HG03575 (cell line): ENCODE results near the gene C6orf47.
"Not testable (repeated sequence)": the region's sequence is repeated elsewhere in the genome, so short reads cannot be mapped to it uniquely, and the experiment has no call there.

ENCODE experiments used
- ATAC-seq: cut with Tn5 transposase; IDR thresholded peaks from one replicate; pipeline ENCODE4 v1.9.1; 2021; ENCODE audit not compliant: unreplicated experiment, insufficient number of reproducible peaks, low FRiP score; ENCODE audit errors: extremely low read depth

The C6orf47 gene, protein sequence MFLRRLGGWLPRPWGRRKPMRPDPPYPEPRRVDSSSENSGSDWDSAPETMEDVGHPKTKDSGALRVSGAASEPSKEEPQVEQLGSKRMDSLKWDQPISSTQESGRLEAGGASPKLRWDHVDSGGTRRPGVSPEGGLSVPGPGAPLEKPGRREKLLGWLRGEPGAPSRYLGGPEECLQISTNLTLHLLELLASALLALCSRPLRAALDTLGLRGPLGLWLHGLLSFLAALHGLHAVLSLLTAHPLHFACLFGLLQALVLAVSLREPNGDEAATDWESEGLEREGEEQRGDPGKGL

DNA sequence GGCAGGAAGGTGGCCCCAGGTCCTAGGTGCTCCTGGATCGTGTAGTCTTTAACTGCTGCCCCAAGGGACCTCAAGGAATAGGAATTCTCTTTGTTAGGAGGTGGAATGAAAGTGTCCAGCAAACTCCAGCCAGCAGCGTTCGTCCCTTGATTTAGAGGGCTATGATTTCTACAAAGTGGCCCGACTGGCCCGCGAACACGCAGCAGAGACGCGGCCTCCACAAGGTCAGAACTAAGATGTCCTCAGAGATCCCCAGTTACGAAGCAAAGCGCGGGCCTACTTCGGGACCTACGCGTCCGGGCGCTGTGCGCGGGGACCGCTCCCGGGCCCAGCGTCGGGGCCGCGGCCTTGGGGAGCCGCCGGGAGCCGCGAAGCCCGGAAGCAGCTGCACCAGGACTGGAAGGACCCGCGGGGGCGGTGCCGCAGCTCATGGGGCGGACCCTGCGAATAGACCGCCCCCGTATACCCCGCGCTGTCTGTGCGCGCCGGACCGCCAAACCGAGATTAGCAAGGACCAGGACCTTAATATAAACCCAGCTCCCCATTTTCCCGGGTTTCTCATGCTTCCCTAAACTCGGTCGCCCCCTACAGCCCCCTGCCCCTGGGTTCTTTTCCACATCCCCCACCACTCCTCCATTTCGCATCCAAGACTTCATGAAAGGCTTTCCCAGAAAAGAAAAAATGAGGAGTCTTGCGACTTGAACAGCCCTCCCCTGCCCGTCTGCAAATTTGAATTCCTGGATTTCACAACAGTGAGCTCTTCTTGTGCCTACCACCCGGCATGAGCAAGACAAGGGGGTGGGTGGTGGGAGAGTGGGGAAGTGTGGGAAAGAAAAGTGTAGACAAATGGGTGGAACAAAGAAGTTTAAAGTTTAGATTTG lies at the start of gene C6orf47:
C6orf47 (minus strand) TSS at position 398 of the 881 bp plus-strand sequence. CDS start 831 bp downstream, outside the sequence.
- ATAC-seq = no peak

DNA sequence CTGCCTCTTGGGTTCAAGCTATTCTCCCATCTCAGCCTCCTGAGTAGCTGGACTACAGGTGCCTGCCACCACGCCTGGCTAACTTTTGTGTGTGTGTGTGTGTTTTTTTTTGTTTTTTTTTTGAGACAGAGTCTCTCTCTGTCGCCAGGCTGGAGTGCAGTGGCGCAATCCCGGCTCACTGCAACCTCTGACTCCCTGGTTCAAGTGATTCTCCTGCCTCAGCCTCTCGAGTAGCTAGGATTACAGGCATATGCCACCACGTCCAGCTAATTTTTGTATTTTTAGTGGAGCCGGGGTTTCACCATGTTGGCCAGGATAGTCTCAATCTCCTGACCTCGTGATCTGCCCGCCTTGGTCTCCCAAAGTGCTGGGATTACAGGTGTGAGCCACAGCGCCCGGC lies 48.6 kb upstream of the C6orf47 start:
- ATAC-seq = not testable (repeated sequence)

DNA sequence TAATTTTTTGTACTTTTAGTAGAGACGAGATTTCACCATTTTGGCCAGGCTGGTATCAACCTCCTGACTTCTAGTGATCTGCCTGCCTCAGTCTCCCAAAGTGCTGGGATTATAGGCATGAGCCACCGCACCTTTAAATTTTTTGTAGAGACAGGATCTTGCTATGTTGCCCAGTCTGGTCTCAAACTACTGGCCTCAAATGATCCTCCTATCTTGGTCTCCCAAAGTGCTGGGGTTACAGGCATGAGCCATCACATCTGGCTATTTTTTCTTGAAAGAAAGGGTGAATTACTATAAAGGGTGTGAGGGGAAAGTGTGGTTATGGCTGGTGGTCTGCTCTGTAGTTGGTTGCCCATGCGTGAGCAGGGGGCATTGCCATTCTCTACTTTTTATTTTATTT lies 47.6 kb upstream of the C6orf47 start:
- ATAC-seq = no peak

DNA sequence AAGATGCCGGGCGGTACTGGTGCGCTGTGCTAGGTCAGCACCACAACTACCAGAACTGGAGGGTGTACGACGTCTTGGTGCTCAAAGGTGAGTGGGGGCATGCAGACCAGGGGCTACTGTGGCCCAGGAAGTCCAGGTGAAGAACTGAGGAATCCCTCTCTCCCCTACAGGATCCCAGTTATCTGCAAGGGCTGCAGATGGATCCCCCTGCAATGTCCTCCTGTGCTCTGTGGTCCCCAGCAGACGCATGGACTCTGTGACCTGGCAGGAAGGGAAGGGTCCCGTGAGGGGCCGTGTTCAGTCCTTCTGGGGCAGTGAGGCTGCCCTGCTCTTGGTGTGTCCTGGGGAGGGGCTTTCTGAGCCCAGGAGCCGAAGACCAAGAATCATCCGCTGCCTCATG lies 47.1 kb upstream of the C6orf47 start:
- ATAC-seq = no peak

DNA sequence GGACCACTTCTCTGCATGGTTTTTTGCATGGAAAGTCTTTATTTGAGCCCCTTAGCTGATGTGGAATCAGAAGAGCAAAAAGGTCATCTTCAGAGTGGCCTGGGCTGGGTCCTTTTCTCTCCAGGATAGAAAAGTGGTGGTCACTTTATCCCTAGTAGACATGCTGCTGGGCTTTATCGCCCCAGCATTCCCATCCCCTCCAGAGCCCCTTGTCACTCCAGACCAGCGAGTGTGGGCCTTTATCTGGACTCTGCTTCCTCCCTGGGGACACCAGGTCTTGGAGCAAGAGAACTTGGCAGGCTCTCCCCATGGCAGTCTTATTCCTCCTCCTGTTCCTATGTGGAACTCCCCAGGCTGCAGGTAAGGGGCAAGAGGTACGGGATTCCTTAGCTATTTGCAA lies 46.0 kb upstream of the C6orf47 start, which contains the start of gene LY6G6F:
LY6G6F (plus strand) TSS at position 268 of the 400 bp plus-strand sequence; CDS start at position 309, 41 bp downstream.
- ATAC-seq = no peak

DNA sequence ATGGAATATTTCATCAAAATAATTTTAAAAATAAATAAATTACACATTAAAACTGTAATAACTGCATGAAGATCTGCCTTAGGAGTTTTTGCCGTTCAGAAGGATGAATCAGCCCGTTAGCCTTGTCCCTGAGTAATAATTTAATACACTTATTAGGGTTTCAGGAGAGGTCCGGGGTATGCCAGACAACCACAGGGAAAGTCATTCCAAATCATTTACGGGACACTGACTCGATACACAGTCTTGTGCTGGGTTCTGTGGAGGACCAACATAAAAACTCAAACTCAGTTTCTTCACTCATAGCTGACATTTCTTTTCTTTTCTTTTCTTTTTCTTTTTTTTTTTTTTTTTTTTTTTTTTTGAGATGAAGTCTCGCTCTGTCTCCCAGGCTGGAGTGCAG lies 45.4 kb upstream of the C6orf47 start:
- ATAC-seq = no peak

DNA sequence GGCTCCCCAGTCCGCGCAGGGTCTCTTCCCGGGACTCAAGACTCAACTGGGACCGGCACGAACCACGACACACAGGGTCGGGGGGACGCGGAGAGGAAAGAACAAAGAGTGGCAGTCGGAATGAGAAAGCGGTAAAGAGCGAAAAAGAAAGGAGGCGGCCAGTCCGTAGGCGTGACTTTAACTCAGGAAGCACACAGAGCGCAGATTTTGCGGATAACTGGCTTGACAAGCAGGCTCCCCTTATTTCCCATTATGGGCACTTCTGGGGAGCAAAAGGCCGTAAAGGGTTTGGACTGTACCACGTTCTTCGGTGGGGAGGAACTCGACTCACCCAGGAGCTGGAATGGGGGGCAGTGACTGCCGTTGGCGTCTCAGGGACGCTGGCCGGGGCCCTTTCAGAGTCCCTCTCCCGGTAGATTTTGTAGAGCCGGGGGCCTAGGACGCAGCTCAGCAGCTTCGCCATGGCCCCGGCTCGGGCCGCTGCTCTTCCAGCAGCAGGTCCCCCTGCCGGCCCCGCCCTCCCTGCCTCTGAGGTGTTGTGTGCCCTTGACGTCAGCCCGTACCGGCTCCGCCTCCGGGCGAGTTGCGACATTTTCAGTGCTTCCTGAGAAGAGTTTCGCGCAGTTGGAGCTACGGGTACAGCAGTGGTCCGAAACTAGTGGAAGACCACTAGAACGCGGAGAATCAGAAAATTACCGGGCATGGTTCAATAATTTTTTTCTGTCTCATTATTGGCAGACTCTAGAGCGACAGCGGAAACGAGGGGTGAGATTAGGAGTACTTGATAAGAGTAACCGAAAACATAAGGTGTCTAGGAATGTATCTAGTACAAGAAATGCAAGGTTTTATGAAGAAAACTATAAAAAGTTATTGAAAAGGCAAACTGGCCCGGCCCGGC lies 42.5 kb upstream of the C6orf47 start, which contains the start of gene ABHD16A:
ABHD16A (minus strand) TSS at position 506 of the 898 bp plus-strand sequence; CDS start at position 463, 43 bp downstream.
- no peak for ATAC-seq

DNA sequence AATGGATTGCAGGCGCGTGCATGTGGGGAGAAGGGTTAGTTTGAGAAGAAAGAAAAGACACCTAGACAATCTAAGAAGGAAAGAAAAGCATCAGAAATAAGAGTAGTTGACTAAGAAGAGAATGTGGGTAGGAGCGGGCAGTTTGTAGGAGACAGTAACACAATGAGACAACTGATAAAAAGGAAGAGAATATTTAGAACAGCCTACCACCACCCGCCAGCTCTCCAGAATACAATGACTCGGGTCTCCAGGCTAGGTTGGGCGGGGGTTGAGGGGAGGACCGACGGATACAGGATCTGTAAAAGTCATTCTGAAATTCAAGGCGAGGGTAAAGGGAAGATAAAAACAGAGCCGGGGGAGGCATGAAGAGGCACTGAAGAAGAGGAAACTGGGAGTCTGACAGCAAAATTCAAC lies 41.8 kb upstream of the C6orf47 start:
- no peak for ATAC-seq

DNA sequence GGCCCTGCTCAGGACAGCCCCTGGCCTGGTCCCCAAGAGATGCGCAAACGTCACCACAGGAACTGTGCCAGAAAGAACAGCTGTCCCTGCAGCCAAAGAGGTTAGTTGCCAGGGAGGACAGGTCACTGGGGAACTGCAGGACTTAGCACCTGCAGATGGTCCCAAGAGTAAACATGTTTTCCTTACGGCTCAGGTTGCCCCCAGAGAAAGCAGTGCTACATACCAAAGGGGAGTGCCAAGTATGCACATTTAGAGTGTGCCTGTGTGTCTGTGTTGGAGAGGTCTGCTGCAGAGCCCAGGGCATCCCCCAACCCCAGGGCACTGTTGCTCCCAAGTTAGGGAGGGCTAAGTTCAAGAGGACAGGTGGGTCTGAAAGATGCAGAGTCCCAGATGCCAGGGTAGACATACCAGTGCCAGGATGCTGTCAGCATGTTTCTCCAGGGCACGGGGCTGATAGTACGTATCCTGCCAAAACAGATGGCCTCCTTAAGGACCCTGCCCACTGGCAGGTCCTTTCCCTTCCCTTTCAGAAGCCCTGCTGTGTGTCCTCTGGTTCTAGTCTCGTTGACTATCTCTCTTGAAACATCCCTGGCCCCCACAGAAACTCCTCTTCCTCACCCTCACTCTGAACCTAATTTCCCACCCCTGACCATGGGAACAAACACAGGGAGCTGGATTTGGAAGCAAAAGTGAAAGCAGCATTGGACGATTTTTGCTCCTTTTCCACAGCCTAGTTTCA lies 41.3 kb upstream of the C6orf47 start:
- no peak for ATAC-seq

DNA sequence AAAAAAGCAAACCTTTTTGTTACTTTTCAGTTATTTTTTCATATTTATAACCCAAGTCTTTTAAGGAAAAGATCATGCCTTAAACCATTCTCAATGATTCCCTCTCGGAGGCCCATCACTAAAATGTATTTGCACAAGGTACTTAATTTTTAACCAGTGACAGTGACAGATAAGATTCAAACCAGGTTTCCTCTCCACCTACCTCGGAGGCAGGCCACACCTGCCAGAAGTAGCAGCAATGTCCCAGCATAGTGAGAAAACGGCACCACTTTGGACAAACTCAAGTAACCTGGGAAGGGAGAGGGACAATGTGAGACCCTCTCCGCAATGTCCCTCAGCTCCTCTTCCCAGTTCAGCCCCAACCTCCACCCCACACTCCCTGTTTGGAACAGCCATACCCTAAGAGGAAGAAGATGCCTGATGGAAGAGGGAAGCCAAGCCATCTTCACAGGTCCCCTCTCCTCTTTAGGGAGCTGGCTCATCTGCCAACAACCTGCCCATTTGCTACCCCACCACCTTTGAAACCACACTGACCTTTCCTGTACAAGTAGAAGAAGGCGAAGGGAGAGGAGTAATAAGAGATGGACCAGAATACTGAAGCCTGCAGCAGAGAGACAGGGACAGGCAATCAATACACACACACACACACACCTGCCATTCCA lies 40.3 kb upstream of the C6orf47 start:
- no peak for ATAC-seq

DNA sequence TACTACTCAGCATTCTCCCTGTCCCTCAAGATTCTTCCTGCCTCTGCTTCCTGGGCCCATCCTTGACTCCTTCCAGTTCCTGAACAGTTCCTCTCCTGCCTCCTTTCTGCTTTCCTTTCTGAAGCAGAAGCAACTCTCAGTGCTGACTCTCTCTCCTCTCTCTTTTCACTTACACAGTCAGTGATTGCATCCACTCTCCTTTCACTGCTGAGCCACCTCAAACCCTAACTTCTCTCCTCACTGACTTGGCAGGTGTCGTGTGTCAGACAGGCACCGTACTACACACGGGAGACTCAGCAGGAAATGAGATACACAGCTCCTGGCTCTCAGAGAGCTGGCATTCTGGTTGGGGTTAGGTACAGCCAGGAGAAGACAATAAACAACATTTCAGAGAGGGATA lies 37.0 kb upstream of the C6orf47 start:
- no peak for ATAC-seq

DNA sequence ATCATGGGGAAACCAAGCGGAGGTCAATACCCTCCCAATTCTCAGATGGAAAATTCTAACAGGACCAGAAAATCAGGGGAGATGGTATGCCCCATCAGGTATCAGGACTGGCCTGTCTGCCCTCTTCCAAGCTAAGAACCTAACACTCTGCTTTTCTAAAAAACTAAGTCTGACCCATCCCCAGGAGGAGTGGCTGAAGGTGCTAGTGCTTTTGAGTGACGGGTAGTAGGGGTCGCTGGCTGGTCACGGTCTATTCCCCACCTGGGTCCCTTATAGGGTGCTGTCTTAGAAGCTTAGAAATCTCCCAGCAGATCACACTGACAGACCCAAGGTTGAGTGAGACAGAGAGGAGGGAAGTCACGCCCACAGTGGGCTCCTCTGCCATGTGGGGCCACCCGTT lies 33.0 kb upstream of the C6orf47 start:
- ATAC-seq = no peak

DNA sequence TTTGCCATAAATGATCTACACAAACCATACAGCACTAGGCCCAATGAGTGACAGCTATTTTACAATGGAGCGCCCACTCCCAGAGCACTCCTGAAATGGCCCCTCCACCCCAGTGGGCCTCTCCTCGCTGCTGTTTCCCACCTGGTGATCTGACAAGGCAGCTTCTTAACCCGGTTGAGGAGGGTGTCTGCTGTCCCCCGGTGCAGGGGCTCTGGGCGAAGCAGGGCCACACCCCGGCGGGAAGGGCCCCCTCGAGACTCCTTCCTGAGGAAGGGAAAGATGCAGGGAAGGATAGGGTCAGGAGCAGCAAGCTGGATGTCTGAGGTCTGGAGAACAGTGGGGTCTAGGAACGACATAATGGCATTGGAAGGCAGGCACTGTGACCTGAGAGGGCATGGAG lies 32.3 kb upstream of the C6orf47 start:
- ATAC-seq = no peak

DNA sequence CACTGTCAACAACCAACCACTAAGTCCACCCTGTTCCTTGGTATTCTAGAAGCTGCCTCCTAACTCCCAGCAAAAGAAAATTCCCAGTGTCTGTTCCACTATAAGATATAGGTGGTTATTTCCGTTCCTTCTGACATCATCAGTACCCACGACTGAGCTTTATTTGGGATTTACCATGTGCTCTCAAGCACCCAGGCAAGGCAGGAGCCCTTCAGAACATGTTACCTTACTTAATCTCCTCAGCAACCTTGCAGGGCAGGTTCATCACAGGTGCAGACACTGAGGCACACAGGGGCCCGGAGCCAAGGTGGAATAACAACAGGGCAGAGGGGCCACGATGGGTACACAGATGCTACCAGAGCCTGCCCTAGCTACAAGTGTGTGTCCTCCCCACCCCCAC lies 31.8 kb upstream of the C6orf47 start:
- ATAC-seq = no peak

DNA sequence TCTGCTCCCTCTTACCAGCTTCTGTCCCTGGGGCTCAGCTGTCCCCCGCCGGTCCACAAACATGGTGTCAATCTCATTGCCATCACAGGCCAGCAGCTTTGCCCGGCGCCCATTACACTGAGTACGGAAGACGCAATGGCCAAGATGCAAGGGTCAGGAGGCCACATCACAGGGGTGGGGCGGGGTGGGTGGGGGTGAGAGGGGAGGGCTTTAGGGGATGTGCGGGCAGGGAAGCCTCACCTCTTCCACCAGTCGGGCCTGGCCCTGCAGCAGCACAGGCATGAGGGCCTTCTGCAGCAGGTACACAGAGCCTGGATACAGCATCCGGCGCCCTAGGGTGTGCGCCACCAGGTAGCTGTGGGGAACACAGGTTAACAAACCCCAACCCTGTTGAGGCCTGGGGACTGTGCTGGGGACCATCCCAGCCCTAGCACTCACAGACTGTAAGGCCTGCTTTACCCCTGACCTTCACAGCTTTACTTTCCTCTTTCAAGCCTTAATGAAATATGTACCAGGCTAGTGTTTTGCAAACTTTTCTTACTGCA lies 31.1 kb upstream of the C6orf47 start:
- no peak for ATAC-seq

DNA sequence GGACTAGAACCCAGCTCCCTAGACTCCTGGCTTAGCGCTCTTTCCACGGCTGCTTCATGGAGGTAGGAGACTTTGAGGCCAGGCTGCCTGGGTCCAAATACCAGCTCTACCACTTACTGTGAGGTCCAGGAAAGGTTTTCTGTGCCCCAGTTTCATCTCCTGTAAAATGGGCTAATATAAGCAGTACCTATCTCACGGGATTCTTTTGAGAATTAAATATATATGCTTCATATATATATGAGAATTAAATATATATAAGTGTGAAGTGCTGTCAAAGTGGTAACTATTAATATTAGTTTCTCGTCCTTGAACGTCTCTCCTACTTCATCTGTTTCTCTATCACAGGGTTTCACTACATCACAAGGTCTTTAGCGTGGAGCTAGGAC lies 30.5 kb upstream of the C6orf47 start:
- ATAC-seq = no peak

DNA sequence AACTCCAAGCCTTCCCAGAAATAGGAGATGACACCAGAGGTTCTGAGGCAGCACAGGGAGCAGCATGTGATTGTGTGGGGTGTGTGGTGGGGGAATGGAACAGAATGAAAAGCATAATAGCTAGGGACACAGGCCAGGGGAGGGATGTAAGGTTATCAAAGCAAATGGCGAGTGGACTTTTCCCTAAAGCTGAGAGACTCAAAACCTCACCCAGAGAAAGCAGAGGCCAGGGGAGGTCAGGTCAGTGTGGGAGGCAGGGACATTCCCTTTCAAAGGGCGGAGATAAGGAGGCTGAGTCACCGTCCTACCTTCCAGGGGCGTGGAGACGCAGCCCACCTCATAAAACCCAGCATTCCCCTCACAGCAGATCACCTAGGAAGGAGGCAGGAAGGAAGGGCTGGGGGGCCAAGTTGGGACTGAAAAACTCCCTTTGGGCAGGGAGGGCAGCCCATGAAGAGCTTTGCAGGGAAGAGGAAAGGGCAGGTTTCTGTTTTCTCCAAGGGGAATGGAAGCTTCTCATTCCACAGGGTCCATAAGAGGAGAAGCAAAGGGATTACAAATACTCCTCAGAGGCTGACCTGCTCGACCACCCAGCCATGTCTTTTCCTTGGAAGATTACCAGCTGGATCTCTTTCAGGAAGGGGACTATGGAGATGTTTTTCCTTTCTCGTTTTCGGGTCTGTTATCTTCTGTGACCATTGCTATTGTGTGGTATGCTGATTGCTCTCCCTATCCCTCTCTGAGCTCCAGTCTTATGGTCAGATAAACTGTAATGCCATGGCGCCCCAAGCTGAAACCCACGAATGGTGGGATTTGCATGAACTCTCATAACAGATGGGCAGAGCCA lies 29.9 kb upstream of the C6orf47 start:
- ATAC-seq = no peak
